Measurements from ENCODE around the gene PDZD7.

DNA sequence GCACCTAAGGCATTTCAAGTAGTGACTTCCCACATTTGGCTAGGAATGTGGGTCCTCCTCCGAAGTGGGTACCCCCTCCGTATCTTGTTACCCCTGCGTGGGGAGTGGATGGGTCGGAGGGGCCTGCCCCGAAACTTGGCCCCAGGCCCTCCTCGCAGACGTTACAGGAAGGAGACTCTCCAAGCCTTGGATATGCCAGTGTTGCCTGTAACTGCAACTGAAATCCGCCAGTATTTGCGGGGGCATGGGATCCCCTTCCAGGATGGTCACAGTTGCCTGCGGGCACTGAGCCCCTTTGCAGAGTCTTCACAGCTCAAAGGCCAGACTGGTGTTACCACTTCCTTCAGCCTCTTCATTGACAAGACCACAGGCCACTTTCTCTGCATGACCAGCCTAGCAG lies 42.8 kb downstream of the PDZD7 start:
- TF ChIP-seq CSDC2 (CRISPR knock-in tag; IDR thresholded peaks at IDR 0.05) (no peak), ZC3H10 (CRISPR knock-in tag; IDR thresholded peaks at IDR 0.05) (no peak)

Data from SK-N-SH treated with all-trans-retinoic acid at 6 μM for 48 hours (cell line).